Measurements from ENCODE around the gene GNG13.

Gene GNG13

GRCh38 chr16:779561-779960 lies 21.0 kb downstream of the GNG13 start:
- peaks cover 0 to under 1% of the 10 kb centered on the region in 2 experiments; a peak in 1 of 3 replicates for H3K36me3 ChIP-seq (ENCODE audit: control insufficient read depth in 2 of 2, insufficient read depth in 1 of 2, low read length in 2 of 2)

GRCh38 chr16:778909-779527 lies 21.5 kb downstream of the GNG13 start:
- Histone ChIP-seq H3K4me3 (ENCODE audit: low read depth, low read length) (no peak overlapping the region), H3K36me3 (ENCODE audit: control insufficient read depth in 2 of 2, insufficient read depth in 1 of 2, low read length in 2 of 2) (no peaks in the 10 kb centered on the region), H3K9me3 (ENCODE audit: control insufficient read depth, insufficient read depth, low read depth, low read length) (no peaks in the 10 kb centered on the region), H3K4me1 (ENCODE audit: control insufficient read depth, insufficient read depth, low read length) (no peaks in the 10 kb centered on the region), H3K27ac (ENCODE audit: extremely low read depth, low read depth, low read length) (no peak overlapping the region)
- ChIA-PET CTCF (no interaction called here), POLR2A (interaction anchor here (1.6 kb wide), 1 partner anchor 9 kb away, joined by 5 read pairs; the partner anchor contains the start of genes CHTF18 and RPUSD1)
- TF ChIP-seq ZNF302 (tag by site-specific recombination; IDR thresholded peaks at IDR 0.05; ENCODE audit: low read depth) = no peak
- peak; percentile 100 for TF ChIP-seq PRDM1 (tag by site-specific recombination; IDR thresholded peaks at IDR 0.05)
- no peak for TF ChIP-seq KLF8 (tag by site-specific recombination; IDR thresholded peaks at IDR 0.05)
- peak; percentile 76; the same call in 1 of the 2 replicates for TF ChIP-seq ZNF580 (tag by site-specific recombination; IDR thresholded peaks at IDR 0.05)
- TF ChIP-seq ZSCAN16 (tag by site-specific recombination; IDR thresholded peaks at IDR 0.05) = peak; percentile 85; the same call in 1 of the 2 replicates
- no peak for TF ChIP-seq ZNF558 (tag by site-specific recombination; IDR thresholded peaks at IDR 0.05)
- TF ChIP-seq ZNF24 (tag by site-specific recombination; IDR thresholded peaks at IDR 0.05) = peak; percentile 100
- TF ChIP-seq ZNF366 (tag by site-specific recombination; conservative IDR thresholded peaks at IDR 0.05) = peak; percentile 98
- TF ChIP-seq ZNF664 (tag by site-specific recombination; IDR thresholded peaks at IDR 0.05) = 0 out of 2 replicates have a peak, but pooled peaks have one; percentile 19

More at GRCh38 chr16:779561-779960, 21.0 kb downstream of the GNG13 start:
- CTCF ChIA-PET = no interaction called here
- H3K4me1 ChIP-seq (ENCODE audit: control insufficient read depth, insufficient read depth, low read length) = no peaks in the 10 kb centered on the region
- TF ChIP-seq ZNF394 (tag by site-specific recombination; IDR thresholded peaks at IDR 0.05; ENCODE audit: borderline replicate concordance) (no peak), ZSCAN5A (tag by site-specific recombination; IDR thresholded peaks at IDR 0.05) (no peak), ZNF37A (tag by site-specific recombination; IDR thresholded peaks at IDR 0.05) (no peak), SETDB1 (IDR thresholded peaks at IDR 0.05; ENCODE audit: insufficient read length, low read length) (no peak), BCL6B (tag by site-specific recombination; IDR thresholded peaks at IDR 0.05) (no peak), ZNF830 (tag by site-specific recombination; IDR thresholded peaks at IDR 0.05; ENCODE audit: low read depth) (no peak), ZNF169 (tag by site-specific recombination; IDR thresholded peaks at IDR 0.05) (no peak)
- no peaks in the 10 kb centered on the region for H3K9me3 ChIP-seq (ENCODE audit: control insufficient read depth, insufficient read depth, low read depth, low read length)
- POLR2A ChIA-PET = interaction anchor here (1.6 kb wide), 1 partner anchor 9 kb away, joined by 5 read pairs; the partner anchor contains the start of genes CHTF18 and RPUSD1
- no peak overlapping the region for H3K4me3 ChIP-seq (ENCODE audit: low read depth, low read length)
- H3K27ac ChIP-seq (ENCODE audit: extremely low read depth, low read depth, low read length) = no peak overlapping the region

GRCh38 chr16:778447-778846 lies 22.1 kb downstream of the GNG13 start:
- H3K27ac ChIP-seq (ENCODE audit: extremely low read depth, low read depth, low read length) = no peak overlapping the region
- ChIA-PET POLR2A (interaction anchor here (1.6 kb wide), 1 partner anchor 10 kb away, joined by 5 read pairs; the partner anchor contains the start of genes CHTF18 and RPUSD1), CTCF (no interaction called here)
- H3K36me3 ChIP-seq (ENCODE audit: control insufficient read depth in 2 of 2, insufficient read depth in 1 of 2, low read length in 2 of 2) = no peaks in the 10 kb centered on the region
- H3K4me3 ChIP-seq (ENCODE audit: low read depth, low read length) = no peak overlapping the region
- H3K9me3 ChIP-seq (ENCODE audit: control insufficient read depth, insufficient read depth, low read depth, low read length) = no peaks in the 10 kb centered on the region
- no peaks in the 10 kb centered on the region for H3K4me1 ChIP-seq (ENCODE audit: control insufficient read depth, insufficient read depth, low read length)
- TF ChIP-seq ZNF341 (tag by site-specific recombination; IDR thresholded peaks at IDR 0.05; ENCODE audit: low read depth) = 0 out of 2 replicates have a peak, but pooled peaks have one; percentile 21
- TF ChIP-seq ZSCAN16 (tag by site-specific recombination; IDR thresholded peaks at IDR 0.05) = no peak
- peak; percentile 50; the same call in 1 of the 2 replicates for TF ChIP-seq GLIS2 (tag by site-specific recombination; IDR thresholded peaks at IDR 0.05)
- no peak for TF ChIP-seq ELK4 (IDR thresholded peaks at IDR 0.05; ENCODE audit: borderline replicate concordance, low read depth, low read length)
- no peak for TF ChIP-seq ZFP3 (tag by site-specific recombination; IDR thresholded peaks at IDR 0.05; ENCODE audit: low read depth)
- no peak for TF ChIP-seq ZNF777 (tag by site-specific recombination; IDR thresholded peaks at IDR 0.05; ENCODE audit: borderline replicate concordance)
- no peak for TF ChIP-seq ZNF654 (tag by site-specific recombination; IDR thresholded peaks at IDR 0.05; ENCODE audit: low read depth)
- no peak for TF ChIP-seq ZNF776 (tag by site-specific recombination; IDR thresholded peaks at IDR 0.05; ENCODE audit: borderline replicate concordance)
- no peak for TF ChIP-seq ZNF394 (tag by site-specific recombination; IDR thresholded peaks at IDR 0.05; ENCODE audit: borderline replicate concordance)
- TF ChIP-seq ZNF324 (tag by site-specific recombination; IDR thresholded peaks at IDR 0.05) = no peak
- no peak for TF ChIP-seq ZNF548 (tag by site-specific recombination; IDR thresholded peaks at IDR 0.05)
- no peak for TF ChIP-seq SETDB1 (IDR thresholded peaks at IDR 0.05; ENCODE audit: insufficient read length, low read length)
- no peak for TF ChIP-seq BCL11B (tag by site-specific recombination; IDR thresholded peaks at IDR 0.05; ENCODE audit: low read depth)
- no peak for TF ChIP-seq ZNF701 (tag by site-specific recombination; IDR thresholded peaks at IDR 0.05)

Data from HEK293 (cell line).